Erythroblast (primary cell): ENCODE results near the gene CAMKK2.
"Not testable (repeated sequence)": the region's sequence is repeated elsewhere in the genome, so short reads cannot be mapped to it uniquely, and the experiment has no call there.

Experiments
- DNase-seq, 2 experiments: peaks; one replicate each; lab custom pipeline; 2025; lab: John Stamatoyannopoulos, UW
- GATA1 ChIP-seq: IDR thresholded peaks from 2 replicates; pipeline ENCODE4 v1.6.1; 2011; ENCODE audit warnings: low read depth, mild to moderate bottlenecking, control low read depth, low read length, moderate library complexity
- POLR2A ChIP-seq: IDR thresholded peaks from 2 replicates; pipeline ENCODE4 v1.6.1; 2011; ENCODE audit warnings: mild to moderate bottlenecking, low read length

Gene CAMKK2

GRCh38 chr12:121205491-121205890, 91.0 kb downstream of the CAMKK2 start:
- TF ChIP-seq GATA1 (no peak), POLR2A (no peak)

GRCh38 chr12:121203482-121203881, 93.0 kb downstream of the CAMKK2 start:
- no peak for DNase-seq
- TF ChIP-seq POLR2A: no peak
- TF ChIP-seq GATA1: no peak

More at GRCh38 chr12:121205491-121205890, 91.0 kb downstream of the CAMKK2 start:
- no peak for DNase-seq

GRCh38 chr12:121202407-121203355, 93.8 kb downstream of the CAMKK2 start:
- TF ChIP-seq POLR2A (no peak), GATA1 (no peak)
- peak; percentile 74 to 88 for DNase-seq

- DNase-seq: not testable (repeated sequence)
Observed at GRCh38 chr12:121201140-121201539, 95.4 kb downstream of the CAMKK2 start.

- no peak for DNase-seq
- TF ChIP-seq POLR2A (no peak), GATA1 (no peak)
Observed at GRCh38 chr12:121198949-121199348, 97.6 kb downstream of the CAMKK2 start.

GRCh38 chr12:121196902-121197301, 99.6 kb downstream of the CAMKK2 start:
- TF ChIP-seq POLR2A: no peak
- no peak for TF ChIP-seq GATA1
- peak; percentile 38 to 45 for DNase-seq

GRCh38 chr12:121191151-121191550, 105.4 kb downstream of the CAMKK2 start:
- no peak for TF ChIP-seq GATA1
- no peak for TF ChIP-seq POLR2A
- DNase-seq: no peak

GRCh38 chr12:121190523-121191031, 105.9 kb downstream of the CAMKK2 start:
- DNase-seq: no peak
- TF ChIP-seq POLR2A (no peak), GATA1 (no peak)

- TF ChIP-seq GATA1 (no peak), POLR2A (no peak)
- peak; percentile 79 for DNase-seq
Observed at GRCh38 chr12:121189619-121190155, 106.8 kb downstream of the CAMKK2 start.

- DNase-seq: no peak
- TF ChIP-seq POLR2A (no peak), GATA1 (no peak)
Observed at GRCh38 chr12:121189131-121189530, 107.4 kb downstream of the CAMKK2 start.

GRCh38 chr12:121188227-121188626, 108.3 kb downstream of the CAMKK2 start:
- TF ChIP-seq POLR2A (no peak), GATA1 (no peak)
- no peak for DNase-seq
